RCC 7860 (cell line): Measurements from ENCODE around the gene SENP1.
"Not testable (repeated sequence)": the region's sequence is repeated elsewhere in the genome, so short reads cannot be mapped to it uniquely, and the experiment has no call there.

Experiments
- DNase-seq: peaks from one replicate; pipeline ENCODE4 v3.0.0-alpha.2; 2015; ENCODE audit warnings: low spot score
- FAIRE-seq: peaks from 2 replicates; lab custom pipeline; 2012; peaks lifted over from hg19 to GRCh38; lab: Jason Lieb, UNC

Gene SENP1

GRCh38 chr12:48115957-48116356, 10.1 kb upstream of the SENP1 start:
- DNase-seq (no peak), FAIRE-seq (no peak)

GRCh38 chr12:48111312-48111693, 5.4 kb upstream of the SENP1 start:
- FAIRE-seq, DNase-seq: not testable (repeated sequence)

GRCh38 chr12:48110691-48111311, 4.9 kb upstream of the SENP1 start:
- FAIRE-seq (no peak), DNase-seq (no peak)

- FAIRE-seq, result no peak
These were observed 3.5 kb upstream of the SENP1 start for GRCh38 chr12:48109424-48109823.

GRCh38 chr12:48106681-48107613, 1.1 kb upstream of the SENP1 start:
- no peak for DNase-seq
- FAIRE-seq, result no peak

More at GRCh38 chr12:48109424-48109823, 3.5 kb upstream of the SENP1 start:
- DNase-seq, result no peak

GRCh38 chr12:48105321-48105866, 485 bp downstream of the SENP1 start:
- DNase-seq, result no peak
- no peak for FAIRE-seq

- no peak for DNase-seq
- FAIRE-seq, result no peak
These were observed 1.3 kb downstream of the SENP1 start for GRCh38 chr12:48104531-48104930.

GRCh38 chr12:48092611-48093010, 13.3 kb downstream of the SENP1 start:
- FAIRE-seq (no peak), DNase-seq (no peak)

- FAIRE-seq, result no peak
- DNase-seq, result no peak
These were observed 19.6 kb downstream of the SENP1 start for GRCh38 chr12:48086327-48086726.

GRCh38 chr12:48084841-48085460, 20.9 kb downstream of the SENP1 start:
- DNase-seq, result no peak
- FAIRE-seq, result no peak

- no peak for FAIRE-seq
- no peak for DNase-seq
These were observed 21.8 kb downstream of the SENP1 start for GRCh38 chr12:48084066-48084465.

- no peak for FAIRE-seq
These were observed 25.1 kb downstream of the SENP1 start for GRCh38 chr12:48080821-48081220.

GRCh38 chr12:48080285-48080684, 25.6 kb downstream of the SENP1 start:
- FAIRE-seq (no peak), DNase-seq (no peak)

More at GRCh38 chr12:48080821-48081220, 25.1 kb downstream of the SENP1 start:
- DNase-seq, result no peak

- FAIRE-seq, result no peak
- DNase-seq, result no peak
These were observed 27.0 kb downstream of the SENP1 start for GRCh38 chr12:48078901-48079300.

- no peak for DNase-seq
- no peak for FAIRE-seq
These were observed 28.8 kb downstream of the SENP1 start for GRCh38 chr12:48077111-48077510.

GRCh38 chr12:48075832-48076231, 30.0 kb downstream of the SENP1 start:
- FAIRE-seq (no peak), DNase-seq (no peak)

- no peak for DNase-seq
- no peak for FAIRE-seq
These were observed 31.6 kb downstream of the SENP1 start for GRCh38 chr12:48074266-48074665.

GRCh38 chr12:48072266-48072665, 33.6 kb downstream of the SENP1 start:
- FAIRE-seq (no peak), DNase-seq (no peak)

- DNase-seq (no peak), FAIRE-seq (no peak)
These were observed 34.1 kb downstream of the SENP1 start for GRCh38 chr12:48071808-48072207.

- FAIRE-seq, result no peak
- DNase-seq, result no peak
These were observed 35.1 kb downstream of the SENP1 start for GRCh38 chr12:48070731-48071130.

- DNase-seq (no peak), FAIRE-seq (no peak)
These were observed 35.8 kb downstream of the SENP1 start for GRCh38 chr12:48070033-48070432.
